Lower lobe of right lung (tissue), 2 donors: ENCODE measurements around the gene TRIAP1. TPM values are rescaled to one million over a fixed set of nuclear protein-coding genes. Genes with fewer than 3 reads are reported as not detected.
A peak's percentile ranks its signal among the peaks of the same experiment; 100 is the strongest.

Source experiments
- ATAC-seq, 2 donors: fragments of 200-7000 bp; cut with Tn5 transposase; one replicate each; pipeline ENCODE4 v1.9.1; 2020 to 2022; ENCODE audit warnings: mild to moderate bottlenecking in 2 of 2, moderate library complexity in 2 of 2
- DNase-seq: peaks from one replicate; pipeline ENCODE4 v3.0.0-alpha.2; 2020
- H3K27ac ChIP-seq: fragments of 200-600 bp; one replicate; pipeline ENCODE4 v1.8.0; 2022
- H3K27me3 ChIP-seq: fragments of 200-600 bp; one replicate; pipeline ENCODE4 v1.8.0; 2022; ENCODE audit warnings: low read depth
- H3K36me3 ChIP-seq: fragments of 200-600 bp; one replicate; pipeline ENCODE4 v1.8.0; 2022; ENCODE audit warnings: mild to moderate bottlenecking
- H3K4me1 ChIP-seq: fragments of 200-600 bp; one replicate; pipeline ENCODE4 v1.8.0; 2022
- H3K4me3 ChIP-seq: fragments of 200-600 bp; one replicate; pipeline ENCODE4 v1.8.0; 2022; ENCODE audit warnings: mild to moderate bottlenecking
- H3K9me3 ChIP-seq: fragments of 200-600 bp; one replicate; pipeline ENCODE4 v1.8.0; 2022
- CTCF ChIP-seq: fragments of 200-600 bp; IDR thresholded peaks from one replicate; pipeline ENCODE4 v1.8.0; 2022; ENCODE audit warnings: antibody characterized with exemption, mild to moderate bottlenecking
- intact Hi-C: fragments of 100-400 bp; cut with DNase I; formaldehyde crosslinking; loops from one replicate; pipeline ENCODE4 v1.11.0; 2022
- total RNA-seq: library from RNA; stranded (reverse); fragmentation: NEBNext Ultra II Directional; extraction: Animal tissue kit (Norgen Biotek cat#: 25700); gene quantifications from one replicate; pipeline ENCODE4 v1.2.1, GENCODE V29; 2021
- donor health status: DM: no; HTN: yes; CAD: no; lungs with severe emphysema.

The TRIAP1 gene
- total RNA-seq, 1 donor from 2014 or later = 20.4 TPM

- no peak overlapping the region for H3K4me3 ChIP-seq
- ATAC-seq = peak in 1 of 2 donors; percentile 41
- H3K36me3 ChIP-seq = no peaks in the 10 kb centered on the region
- no peaks in the 10 kb centered on the region for H3K4me1 ChIP-seq
- H3K27me3 ChIP-seq = no peaks in the 10 kb centered on the region
- no peaks in the 10 kb centered on the region for H3K9me3 ChIP-seq
- intact Hi-C loops = no loop called here
- DNase-seq = no peak
- TF ChIP-seq CTCF = no peak
- H3K27ac ChIP-seq = peak overlapping the region; percentile 9
These were observed 34.0 kb upstream of the TRIAP1 start for GRCh38 chr12:120480211-120480610.

- no peaks in the 10 kb centered on the region for H3K4me1 ChIP-seq
- H3K4me3 ChIP-seq = no peak overlapping the region
- H3K36me3 ChIP-seq = no peaks in the 10 kb centered on the region
- TF ChIP-seq CTCF = no peak
- DNase-seq (no peak), ATAC-seq (no peak)
- no peaks in the 10 kb centered on the region for H3K9me3 ChIP-seq
- H3K27me3 ChIP-seq = no peaks in the 10 kb centered on the region
- intact Hi-C loops = no loop called here
- H3K27ac ChIP-seq = no peak overlapping the region
These were observed 33.3 kb upstream of the TRIAP1 start for GRCh38 chr12:120479458-120479857.

- ATAC-seq (no peak), DNase-seq (no peak)
- H3K4me1 ChIP-seq = peaks cover under 1% of the 10 kb centered on the region
- no peaks in the 10 kb centered on the region for H3K27me3 ChIP-seq
- H3K36me3 ChIP-seq = no peaks in the 10 kb centered on the region
- TF ChIP-seq CTCF = no peak
- H3K4me3 ChIP-seq = no peak overlapping the region
- no peaks in the 10 kb centered on the region for H3K9me3 ChIP-seq
- no peak overlapping the region for H3K27ac ChIP-seq
- intact Hi-C loops = no loop called here
These were observed 29.5 kb upstream of the TRIAP1 start for GRCh38 chr12:120475643-120476042.

GRCh38 chr12:120474616-120474960 is 28.4 kb upstream of the TRIAP1 start:
- DNase-seq = no peak

GRCh38 chr12:120473807-120474615 is 27.8 kb upstream of the TRIAP1 start:
- Histone ChIP-seq H3K4me3 (no peak overlapping the region), H3K27ac (no peak overlapping the region), H3K27me3 (no peaks in the 10 kb centered on the region), H3K36me3 (no peaks in the 10 kb centered on the region), H3K9me3 (no peaks in the 10 kb centered on the region), H3K4me1 (peaks cover 9% of the 10 kb centered on the region)
- ATAC-seq (no peak), DNase-seq (no peak)
- TF ChIP-seq CTCF = no peak
- intact Hi-C loops = no loop called here

More at GRCh38 chr12:120474616-120474960, 28.4 kb upstream of the TRIAP1 start:
- no peaks in the 10 kb centered on the region for H3K27me3 ChIP-seq
- H3K4me3 ChIP-seq = no peak overlapping the region
- H3K27ac ChIP-seq = no peak overlapping the region
- intact Hi-C loops = no loop called here
- H3K36me3 ChIP-seq = no peaks in the 10 kb centered on the region
- H3K9me3 ChIP-seq = no peaks in the 10 kb centered on the region
- TF ChIP-seq CTCF = no peak
- peaks cover 9% of the 10 kb centered on the region for H3K4me1 ChIP-seq
- peak; percentile 19 to 40 for ATAC-seq
